GM12878 (cell line): ENCODE results near the gene MTIF2. TPM values are rescaled to one million over a fixed set of nuclear protein-coding genes. Genes with fewer than 3 reads are reported as not detected.

Experiments used
- ATAC-seq: fragments of 200-7000 bp; cut with Tn5 transposase; 3 replicates; pipeline ENCODE4 v1.9.1; 2020; ENCODE audit warnings: mild to moderate bottlenecking, moderate library complexity
- BruUV-seq: library from RNA; stranded (reverse); fragments of 400-500 nt; replicated peaks from 2 replicates; lab custom pipeline; 2021; lab: Mats Ljungman, UMichigan
- CTCF ChIA-PET: fragments of 300-600 bp; sonication (Branson Sonifier 250); formaldehyde crosslinking; extraction: SDS; loops from one replicate; lab custom pipeline; 2021; ENCODE audit warnings: inconsistent platforms; lab: Yijun Ruan, JAX
- POLR2A ChIA-PET: fragments of 350-600 bp; formaldehyde crosslinking; extraction: SDS; loops from one replicate; lab custom pipeline; 2021; ENCODE audit warnings: inconsistent platforms; lab: Charles Lee
- RAD21 ChIA-PET: fragments of 300-600 bp; sonication (Branson Sonifier 250); formaldehyde crosslinking; loops from one replicate; lab custom pipeline; 2023; ENCODE audit warnings: antibody characterized with exemption; ENCODE audit not compliant: unreplicated experiment; lab: Charles Lee
- SMC1A ChIA-PET: fragments of 300-600 bp; sonication (Branson Sonifier 250); formaldehyde crosslinking; loops from one replicate; lab custom pipeline; 2023; ENCODE audit not compliant: unreplicated experiment, uncharacterized antibody; lab: Charles Lee
- DNase-seq: peaks from one replicate; pipeline ENCODE4 v3.0.0-alpha.2; 2011; ENCODE audit warnings: low read depth, low spot score
- FAIRE-seq: peaks from 3 replicates; lab custom pipeline; 2011; peaks lifted over from hg19 to GRCh38; lab: Jason Lieb, UNC
- H2AFZ ChIP-seq: 2 replicates; pipeline ENCODE4 v1.6.0; 2011; ENCODE audit warnings: low read depth, low read length, control low read depth; ENCODE audit not compliant: control insufficient read depth
- H3K27ac ChIP-seq: 2 replicates; pipeline ENCODE4 v1.5.1; 2011; ENCODE audit warnings: control low read depth; ENCODE audit not compliant: control insufficient read depth, insufficient read depth
- H3K27me3 ChIP-seq, 2 experiments: replicated peaks in 1 of 2; 2 replicates each; pipeline versions ENCODE4 v1.6.0 to v1.6.1; 2011; ENCODE audit warnings: low read length in 1 of 2; ENCODE audit not compliant: control insufficient read depth in 2 of 2, insufficient read depth in 2 of 2
- H3K36me3 ChIP-seq, 2 experiments: 2 replicates each; pipeline ENCODE4 v1.5.1; 2011; ENCODE audit warnings: low read length in 1 of 2; ENCODE audit not compliant: control insufficient read depth in 2 of 2, insufficient read depth in 2 of 2
- H3K4me1 ChIP-seq: 2 replicates; pipeline ENCODE4 v1.6.1; 2011; ENCODE audit warnings: mild to moderate bottlenecking, low read length, moderate library complexity, mixed read lengths; ENCODE audit not compliant: control insufficient read depth, insufficient read depth
- H3K4me2 ChIP-seq: 2 replicates; pipeline ENCODE4 v1.6.0; 2011; ENCODE audit warnings: control low read depth; ENCODE audit not compliant: control insufficient read depth, insufficient read depth
- H3K4me3 ChIP-seq: fragments of 200-600 bp; sonication (generic); 2 replicates; pipeline ENCODE4 v1.5.1; 2016
- H3K79me2 ChIP-seq: 2 replicates; pipeline ENCODE4 v1.6.0; 2011; ENCODE audit warnings: low read length; ENCODE audit not compliant: control insufficient read depth, insufficient read depth
- H3K9ac ChIP-seq: 2 replicates; pipeline ENCODE4 v1.8.0; 2011; ENCODE audit warnings: low read length, control low read depth, mixed read lengths; ENCODE audit not compliant: control insufficient read depth, insufficient read depth
- H3K9me3 ChIP-seq: replicated peaks from 3 replicates; pipeline ENCODE4 v1.5.1; 2011; ENCODE audit warnings: mild to moderate bottlenecking, low read length; ENCODE audit not compliant: control insufficient read depth, insufficient read depth
- H4K20me1 ChIP-seq: 2 replicates; pipeline ENCODE4 v1.6.0; 2011; ENCODE audit not compliant: control insufficient read depth, insufficient read depth
- ATF7 ChIP-seq: fragments of 450-650 bp; IDR thresholded peaks from 2 replicates; pipeline ENCODE4 v1.6.1; 2016; ENCODE audit warnings: low read depth, mild to moderate bottlenecking
- BMI1 ChIP-seq: fragments of 450-650 bp; IDR thresholded peaks from 2 replicates; pipeline ENCODE4 v1.6.1; 2016; ENCODE audit warnings: mild to moderate bottlenecking, moderate library complexity, borderline replicate concordance
- BRCA1 ChIP-seq: IDR thresholded peaks from 2 replicates; pipeline ENCODE4 v1.6.1; 2011; ENCODE audit warnings: low read depth, low read length, improper control_type of control experiment
- CHD1 ChIP-seq: IDR thresholded peaks from 2 replicates; pipeline ENCODE4 v1.6.1; 2012; ENCODE audit warnings: low read depth, low read length, improper control_type of control experiment
- EGR1 ChIP-seq, 2 experiments: IDR thresholded peaks; 1 replicate in 1 of 2; 2 replicates in 1 of 2; pipeline ENCODE4 v1.6.1; 2011 to 2012; ENCODE audit warnings: low read depth in 2 of 2, low read length in 2 of 2, borderline replicate concordance in 1 of 2, mild to moderate bottlenecking in 1 of 2, moderate library complexity in 1 of 2
- FOS ChIP-seq: IDR thresholded peaks from 3 replicates; pipeline ENCODE4 v1.6.1; 2011; ENCODE audit warnings: borderline replicate concordance; ENCODE audit not compliant: insufficient read length; ENCODE audit errors: extremely low read depth
- FOXK2 ChIP-seq: fragments of 450-650 bp; IDR thresholded peaks from 2 replicates; pipeline ENCODE4 v1.6.1; 2017; ENCODE audit warnings: mild to moderate bottlenecking, moderate library complexity
- HDGF ChIP-seq: fragments of 450-650 bp; IDR thresholded peaks from 2 replicates; pipeline ENCODE4 v1.6.1; 2016; ENCODE audit warnings: antibody characterized with exemption
- JUNB ChIP-seq: IDR thresholded peaks from 2 replicates; pipeline ENCODE4 v1.6.1; 2016; ENCODE audit warnings: antibody characterized with exemption, mild to moderate bottlenecking
- NR2C1 ChIP-seq: fragments of 450-650 bp; IDR thresholded peaks from 2 replicates; pipeline ENCODE4 v1.6.1; 2017; ENCODE audit warnings: antibody characterized with exemption, mild to moderate bottlenecking, moderate library complexity
- PRDM15 ChIP-seq: fragments of 450-650 bp; formaldehyde crosslinking; IDR thresholded peaks from 2 replicates; pipeline ENCODE4 v1.4.0; 2020; ENCODE audit warnings: mild to moderate bottlenecking, moderate library complexity
- RAD21 ChIP-seq: IDR thresholded peaks from 2 replicates; pipeline ENCODE4 v1.6.1; 2011; ENCODE audit warnings: mild to moderate bottlenecking, low read depth, low read length, moderate library complexity; ENCODE audit not compliant: insufficient read depth
- REST ChIP-seq: IDR thresholded peaks from 2 replicates; pipeline ENCODE4 v1.6.1; 2012; ENCODE audit warnings: mild to moderate bottlenecking, low read depth, low read length
- SIX5 ChIP-seq: IDR thresholded peaks from 2 replicates; pipeline ENCODE4 v1.6.1; 2011; ENCODE audit warnings: mild to moderate bottlenecking, low read depth, low read length, moderate library complexity; ENCODE audit not compliant: severe bottlenecking
- SMAD1 ChIP-seq: fragments of 450-650 bp; IDR thresholded peaks from 2 replicates; pipeline ENCODE4 v1.6.1; 2018; ENCODE audit warnings: mild to moderate bottlenecking, low read depth; ENCODE audit not compliant: partially characterized antibody
- STAT1 ChIP-seq: fragments of 450-650 bp; conservative IDR thresholded peaks from 2 replicates; pipeline ENCODE4 v1.6.1; 2014; ENCODE audit warnings: antibody characterized with exemption, mild to moderate bottlenecking
- TAF1 ChIP-seq: IDR thresholded peaks from 2 replicates; pipeline ENCODE4 v1.6.1; 2011; ENCODE audit warnings: mild to moderate bottlenecking, low read depth, low read length, borderline replicate concordance
- ZNF24 ChIP-seq: fragments of 450-650 bp; IDR thresholded peaks from 2 replicates; pipeline ENCODE4 v1.6.1; 2017; ENCODE audit warnings: antibody characterized with exemption, mild to moderate bottlenecking
- WGBS: methylation state at CpG from one replicate; pipeline ENCODE4 v1.1.6; 2016; ENCODE audit warnings: low lambda C conversion rate; ENCODE audit not compliant: insufficient replicate concordance, insufficient coverage; ENCODE audit errors: missing lambda C conversion rate; 5-methylcytosine and 5-hydroxymethylcytosine counted together
- in situ Hi-C: fragments of 300-500 bp; cut with MboI; formaldehyde crosslinking; loops from 9 replicates; pipeline ENCODE4 v1.14.3; 2018; ENCODE audit warnings: mixed read lengths
- intact Hi-C: fragments of 100-400 bp; cut with micrococcal nuclease; formaldehyde crosslinking; loops from one replicate; pipeline ENCODE4 v1.14.2; 2022; ENCODE audit not compliant: unreplicated experiment
- polyA plus RNA-seq, 11 experiments: library from polyadenylated mRNA; depleted of rRNA in 4 of 11; unstranded in 6 of 11; stranded (reverse) in 5 of 11; fragments of >200 nt; fragmentation: Nextera tagmentation in 4 of 11; fragmentation: Illumina TruSeq in 1 of 11; extraction: Ambion mirVana in 4 of 11; extraction: Trizol in 1 of 11; gene quantifications; 1 replicate in 1 of 11; 2 replicates in 10 of 11; pipeline versions ENCODE4 v1.2.1 to v1.2.3, GENCODE V29; 2011 to 2016; ENCODE audit warnings: inconsistent platforms in 2 of 11, missing spikeins in 2 of 11, low read depth in 1 of 11
- total RNA-seq, 4 experiments: library from RNA; depleted of rRNA in 3 of 4; stranded (reverse); fragments of >200 nt in 3 of 4; fragmentation: Illumina TruSeq in 1 of 4; extraction: Trizol in 1 of 4; gene quantifications; 2 replicates each; pipeline versions ENCODE4 v1.2.1 to v1.2.3, GENCODE V29; 2013 to 2021

Gene MTIF2
- total and polyA plus RNA-seq, 10 of the 15 experiments (the other 5 are each of a cell fraction or from before 2014, with no cell fraction given): 26.4 to 63.7 (median 40.0) TPM

GRCh38 chr2:55311444-55311870 is 42.4 kb upstream of the MTIF2 start (continued):
- TF ChIP-seq BRCA1 (no peak), TAF1 (no peak), BMI1 (peak; percentile 61), FOXK2 (no peak), RAD21 (peak; percentile 37; the same call in 1 of the 2 replicates), SMAD1 (no peak), REST (no peak)

- ChIA-PET POLR2A (no interaction called here), CTCF (no interaction called here), RAD21 (no interaction called here), SMC1A (interaction anchor here (1.1 kb wide), 1 partner anchor 11 kb away, joined by 3 read pairs; no protein-coding TSS in a partner anchor)
- Histone ChIP-seq H3K36me3 (peaks cover 0 to 3% of the 10 kb centered on the region in 2 experiments; a peak in 2 of 4 replicates), H2AFZ (no peak overlapping the region), H3K4me1 (peaks cover 6% of the 10 kb centered on the region; the same call in 1 of the 2 replicates), H3K4me2 (no peak overlapping the region), H3K27me3 (no peaks in the 10 kb centered on the region), H3K9me3 (no peaks in the 10 kb centered on the region), H3K9ac (no peak overlapping the region), H4K20me1 (no peaks in the 10 kb centered on the region), H3K4me3 (no peak overlapping the region), H3K79me2 (no peaks in the 10 kb centered on the region), H3K27ac (no peak overlapping the region)
- in situ Hi-C loops (no loop called here), intact Hi-C loops (no loop called here)
- no TSS peak for BruUV-seq
- no peak for DNase-seq
- FAIRE-seq: no peak
- ATAC-seq: no peak
- 97% methylated on average over 2 of the region's 2 CpGs for WGBS
- TF ChIP-seq STAT1: no peak
- TF ChIP-seq ZNF24: no peak
- TF ChIP-seq SMAD1: no peak
- no peak for TF ChIP-seq PRDM15 (CRISPR knock-in tag)
- TF ChIP-seq HDGF: no peak
- TF ChIP-seq RAD21: no peak
- no peak for TF ChIP-seq JUNB
- no peak for TF ChIP-seq FOS
- TF ChIP-seq CHD1: no peak
- no peak for TF ChIP-seq BMI1
- no peak for TF ChIP-seq ATF7
- no peak for TF ChIP-seq SIX5
- TF ChIP-seq NR2C1: no peak
- TF ChIP-seq EGR1 (IDR thresholded peaks at IDR 0.05; ENCODE audit: borderline replicate concordance in 1 of 2, low read depth in 2 of 2, low read length in 2 of 2): no peak
Observed at GRCh38 chr2:55309446-55309845, 40.4 kb upstream of the MTIF2 start.
